Mesendoderm (in vitro differentiated cells): Measurements from ENCODE around the gene UQCRHL. TPM values are rescaled to one million over a fixed set of nuclear protein-coding genes. Genes with fewer than 3 reads are reported as not detected.
"Not testable (repeated sequence)": the region's sequence is repeated elsewhere in the genome, so short reads cannot be mapped to it uniquely, and the experiment has no call there.

Experiments
- DNase-seq: peaks from one replicate; pipeline ENCODE4 v3.0.0; 2013
- H2AK5ac ChIP-seq: 2 replicates; pipeline ENCODE4 v1.6.1; 2013; ENCODE audit warnings: low read length, inconsistent platforms
- H2BK120ac ChIP-seq: 2 replicates; pipeline ENCODE4 v1.6.1; 2013; ENCODE audit warnings: low read depth, mild to moderate bottlenecking, low read length, moderate library complexity, mixed read lengths
- H2BK15ac ChIP-seq: replicated peaks from 2 replicates; pipeline ENCODE4 v1.6.1; 2013; ENCODE audit warnings: low read depth, mild to moderate bottlenecking, moderate library complexity
- H2BK5ac ChIP-seq: 2 replicates; pipeline ENCODE4 v1.6.1; 2013; ENCODE audit warnings: low read length, inconsistent platforms
- H3K18ac ChIP-seq: 2 replicates; pipeline ENCODE4 v1.6.1; 2013; ENCODE audit warnings: mild to moderate bottlenecking, low read length, mixed read lengths
- H3K23ac ChIP-seq: one replicate; pipeline ENCODE4 v1.6.1; 2013; ENCODE audit warnings: low read length
- H3K27ac ChIP-seq: 2 replicates; pipeline ENCODE4 v1.5.1; 2013; ENCODE audit warnings: low read depth, mild to moderate bottlenecking, inconsistent platforms, low read length, moderate library complexity
- H3K27me3 ChIP-seq: 2 replicates; pipeline ENCODE4 v1.6.1; 2013; ENCODE audit warnings: low read length, control low read depth, mild to moderate bottlenecking, inconsistent platforms; ENCODE audit not compliant: insufficient read depth, poor library complexity
- H3K36me3 ChIP-seq: 2 replicates; pipeline ENCODE4 v1.6.1; 2013; ENCODE audit warnings: low read length, inconsistent platforms; ENCODE audit not compliant: control insufficient read depth, insufficient read depth
- H3K4ac ChIP-seq: one replicate; pipeline ENCODE4 v1.6.1; 2013; ENCODE audit warnings: low read depth, mild to moderate bottlenecking, low read length, moderate library complexity
- H3K4me1 ChIP-seq: 2 replicates; pipeline ENCODE4 v1.6.1; 2013; ENCODE audit warnings: low read depth, low read length, inconsistent platforms; ENCODE audit not compliant: control insufficient read depth
- H3K4me2 ChIP-seq: 2 replicates; pipeline ENCODE4 v1.6.1; 2013; ENCODE audit warnings: low read length
- H3K4me3 ChIP-seq: 2 replicates; pipeline ENCODE4 v1.5.1; 2013; ENCODE audit warnings: mild to moderate bottlenecking, low read length
- H3K56ac ChIP-seq: one replicate; pipeline ENCODE4 v1.6.1; 2013; ENCODE audit warnings: low read length
- H3K79me1 ChIP-seq: 2 replicates; pipeline ENCODE4 v1.6.1; 2013; ENCODE audit warnings: low read length, inconsistent platforms
- H3K79me2 ChIP-seq: 2 replicates; pipeline ENCODE4 v1.6.1; 2013; ENCODE audit warnings: mild to moderate bottlenecking, low read length; ENCODE audit not compliant: control insufficient read depth, insufficient read depth
- H3K9ac ChIP-seq: 2 replicates; pipeline ENCODE4 v1.6.1; 2013; ENCODE audit warnings: low read length, inconsistent platforms
- H4K5ac ChIP-seq: one replicate; pipeline ENCODE4 v1.6.1; 2013; ENCODE audit warnings: low read length
- H4K8ac ChIP-seq: one replicate; pipeline ENCODE4 v1.6.1; 2013; ENCODE audit warnings: low read depth, mild to moderate bottlenecking, control low read depth, low read length, moderate library complexity
- WGBS: extraction: QIAGEN DNeasy Blood & Tissue Kit; methylation state at CpG from one replicate; pipeline ENCODE4 v1.1.7; 2013; ENCODE audit warnings: low lambda C conversion rate, missing lambda C conversion rate; ENCODE audit not compliant: insufficient coverage; ENCODE audit errors: extremely low coverage; 5-methylcytosine and 5-hydroxymethylcytosine counted together
- polyA plus RNA-seq, 2 experiments: library from polyadenylated mRNA; stranded (reverse); fragments of 200-250 nt; gene quantifications; one replicate each; pipeline ENCODE4 v1.2.3, GENCODE V29; 2013

The UQCRHL gene
- 3.9 TPM for polyA plus RNA-seq (2013, experiment 1 of 2)
- 4.1 TPM for polyA plus RNA-seq (2013, experiment 2 of 2)

DNA sequence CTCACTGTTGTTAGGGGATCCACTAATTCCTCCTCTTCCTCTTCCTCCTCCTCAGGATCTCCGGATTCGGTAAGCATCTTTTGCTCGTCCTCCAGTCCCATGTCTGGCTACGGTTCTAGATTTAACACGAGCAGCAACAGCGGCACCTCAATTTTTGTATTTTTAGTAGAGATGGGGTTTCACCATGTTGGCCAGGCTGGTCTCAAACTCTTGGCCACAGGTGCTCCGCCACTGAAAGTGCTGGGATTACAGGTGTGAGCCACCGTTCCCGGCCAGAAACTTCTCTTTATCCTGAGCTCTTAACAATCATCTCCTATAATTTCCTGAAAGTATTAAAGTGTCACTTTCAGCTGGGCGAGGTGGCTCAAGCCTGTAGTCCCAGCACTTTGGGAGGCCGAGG, at the start of gene UQCRHL:
UQCRHL (minus strand) TSS at position 101 of the 400 bp plus-strand sequence; CDS start at position 101, 0 bp downstream.
- not testable (repeated sequence) for H3K27me3 ChIP-seq, H3K36me3 ChIP-seq, H3K79me2 ChIP-seq, H2BK5ac ChIP-seq, H3K9ac ChIP-seq, DNase-seq, H2BK15ac ChIP-seq, H3K23ac ChIP-seq, H3K4ac ChIP-seq, H4K5ac ChIP-seq, H4K8ac ChIP-seq, H3K18ac ChIP-seq, H3K4me2 ChIP-seq, H2AK5ac ChIP-seq, H3K27ac ChIP-seq, H3K4me1 ChIP-seq, H3K4me3 ChIP-seq, H2BK120ac ChIP-seq, H3K79me1 ChIP-seq
- no CpG with 5 or more reads among the region's 11 CpGs for whole genome bisulfite sequencing
- peak within 1 kb of the TSS; percentile 30 for H3K56ac ChIP-seq

DNA sequence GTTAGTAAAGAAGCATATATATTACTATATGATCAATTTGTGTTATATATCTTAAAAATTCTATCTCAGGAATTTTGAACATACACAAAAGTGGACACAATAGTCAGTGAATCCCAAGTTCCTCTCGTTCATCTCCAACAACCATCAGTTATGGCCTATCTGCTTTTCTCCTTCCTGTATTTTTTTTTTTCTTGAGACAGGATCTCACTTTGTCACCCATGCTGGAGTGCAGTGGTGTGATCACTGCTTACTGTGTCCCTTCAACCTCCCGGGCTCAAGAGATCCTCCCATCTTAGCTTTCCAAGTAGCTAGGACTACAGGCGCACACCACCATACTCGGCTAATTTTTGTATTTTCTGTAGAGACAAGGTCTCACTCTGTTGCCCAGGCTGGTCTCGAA, 49.4 kb upstream of the UQCRHL start:
- H3K4me3 ChIP-seq = no peak overlapping the region
- H3K56ac ChIP-seq = no peak overlapping the region
- no peak overlapping the region for H3K4me2 ChIP-seq
- no peak overlapping the region for H2BK5ac ChIP-seq
- no peak overlapping the region for H3K4ac ChIP-seq
- no peak overlapping the region for H3K9ac ChIP-seq
- no peak overlapping the region for H4K8ac ChIP-seq
- no CpG with 5 or more reads among the region's 5 CpGs for whole genome bisulfite sequencing
- H4K5ac ChIP-seq = no peak overlapping the region
- H3K79me1 ChIP-seq = peaks cover 9% of the 10 kb centered on the region
- no peak overlapping the region for H2BK15ac ChIP-seq
- DNase-seq = no peak
- H3K23ac ChIP-seq = no peak overlapping the region
- no peaks in the 10 kb centered on the region for H3K27me3 ChIP-seq
- H2BK120ac ChIP-seq = no peak overlapping the region
- H3K18ac ChIP-seq = no peak overlapping the region
- no peak overlapping the region for H3K27ac ChIP-seq
- H3K36me3 ChIP-seq = no peaks in the 10 kb centered on the region
- no peaks in the 10 kb centered on the region for H3K4me1 ChIP-seq
- H2AK5ac ChIP-seq = no peak overlapping the region
- peaks cover 41% of the 10 kb centered on the region for H3K79me2 ChIP-seq

GRCh38 chr1:15852828-15853302, 45.4 kb upstream of the UQCRHL start:
- H3K56ac ChIP-seq = no peak overlapping the region
- no peak overlapping the region for H3K9ac ChIP-seq
- H3K4me2 ChIP-seq = no peak overlapping the region
- no CpG with 5 or more reads among the region's 3 CpGs for WGBS
- H3K36me3 ChIP-seq = no peaks in the 10 kb centered on the region
- H2BK5ac ChIP-seq = no peak overlapping the region
- no peak overlapping the region for H3K23ac ChIP-seq
- H3K4me3 ChIP-seq = no peak overlapping the region
- H3K27me3 ChIP-seq = no peaks in the 10 kb centered on the region
- DNase-seq = no peak
- H4K5ac ChIP-seq = no peak overlapping the region
- no peak overlapping the region for H3K18ac ChIP-seq
- peaks cover 9% of the 10 kb centered on the region for H3K79me1 ChIP-seq
- no peak overlapping the region for H2BK15ac ChIP-seq
- no peak overlapping the region for H3K27ac ChIP-seq
- H4K8ac ChIP-seq = no peak overlapping the region
- no peak overlapping the region for H2BK120ac ChIP-seq
- peaks cover 47% of the 10 kb centered on the region for H3K79me2 ChIP-seq
- peaks cover 2% of the 10 kb centered on the region for H3K4me1 ChIP-seq
- no peak overlapping the region for H2AK5ac ChIP-seq
- no peak overlapping the region for H3K4ac ChIP-seq

DNA sequence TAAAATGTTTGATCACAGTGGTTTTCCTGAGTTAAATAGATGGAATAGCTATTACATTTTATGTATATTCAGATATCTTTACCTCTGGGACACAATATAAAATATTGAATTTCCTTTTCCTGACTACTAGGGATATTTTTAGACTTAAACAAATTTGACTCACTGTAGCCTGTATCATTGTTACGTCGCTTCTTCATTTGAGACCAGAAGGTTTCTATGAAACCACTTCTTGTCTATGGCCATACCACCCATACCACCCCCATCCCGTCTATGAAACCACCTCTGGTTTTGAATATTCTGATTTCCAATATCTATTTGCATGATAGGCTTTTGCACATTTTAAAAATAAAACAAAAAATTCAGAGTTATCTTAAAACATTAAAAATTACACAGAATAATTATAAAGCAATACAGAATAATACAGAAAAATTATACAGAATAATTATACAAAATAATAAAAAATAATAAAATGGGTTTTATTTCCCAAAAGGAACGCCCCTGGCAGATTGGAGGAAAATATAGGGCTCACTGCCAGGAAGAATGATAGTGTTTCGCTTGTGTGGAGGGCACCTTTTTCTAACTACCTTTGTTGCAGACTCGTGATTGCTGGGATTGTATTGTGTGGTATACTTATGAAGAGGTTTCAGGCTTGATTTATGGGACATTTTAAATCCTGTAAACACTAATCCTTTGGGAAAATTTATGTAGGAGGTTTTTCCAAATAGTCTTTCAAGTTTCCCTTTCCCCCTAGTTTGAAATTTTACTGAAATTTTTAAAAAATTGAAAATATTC, 44.8 kb upstream of the UQCRHL start:
- Histone ChIP-seq H3K23ac (no peak overlapping the region), H3K36me3 (no peaks in the 10 kb centered on the region), H3K79me2 (peaks cover 45% of the 10 kb centered on the region), H3K56ac (no peak overlapping the region), H3K9ac (no peak overlapping the region), H2BK5ac (no peak overlapping the region), H4K8ac (no peak overlapping the region), H4K5ac (no peak overlapping the region), H2AK5ac (no peak overlapping the region), H3K4me3 (no peak overlapping the region), H3K4ac (no peak overlapping the region), H3K27ac (no peak overlapping the region), H3K18ac (no peak overlapping the region), H3K79me1 (peaks cover 9% of the 10 kb centered on the region), H3K4me1 (peaks cover 2% of the 10 kb centered on the region), H3K27me3 (no peaks in the 10 kb centered on the region), H2BK120ac (no peak overlapping the region), H3K4me2 (no peak overlapping the region), H2BK15ac (no peak overlapping the region)
- WGBS = no CpG with 5 or more reads among the region's 6 CpGs
- no peak for DNase-seq

GRCh38 chr1:15851210-15852035, 44.0 kb upstream of the UQCRHL start:
- H4K5ac ChIP-seq = no peak overlapping the region
- no peak overlapping the region for H3K4ac ChIP-seq
- no peak overlapping the region for H4K8ac ChIP-seq
- H2BK5ac ChIP-seq = no peak overlapping the region
- H3K79me1 ChIP-seq = peaks cover 7% of the 10 kb centered on the region
- no peaks in the 10 kb centered on the region for H3K27me3 ChIP-seq
- peaks cover 2% of the 10 kb centered on the region for H3K4me1 ChIP-seq
- DNase-seq = peak; percentile 39
- H3K56ac ChIP-seq = no peak overlapping the region
- H3K4me3 ChIP-seq = no peak overlapping the region
- H3K9ac ChIP-seq = no peak overlapping the region
- no peak overlapping the region for H3K18ac ChIP-seq
- H3K27ac ChIP-seq = no peak overlapping the region
- H3K79me2 ChIP-seq = peaks cover 41% of the 10 kb centered on the region
- H3K36me3 ChIP-seq = no peaks in the 10 kb centered on the region
- H3K23ac ChIP-seq = no peak overlapping the region
- H2BK15ac ChIP-seq = no peak overlapping the region
- no peak overlapping the region for H3K4me2 ChIP-seq
- WGBS = no CpG with 5 or more reads among the region's 16 CpGs
- H2AK5ac ChIP-seq = no peak overlapping the region
- no peak overlapping the region for H2BK120ac ChIP-seq
